Measurements from ENCODE around the gene TBXA2R.
"Not testable (repeated sequence)": the region's sequence is repeated elsewhere in the genome, so short reads cannot be mapped to it uniquely, and the experiment has no call there.

Gene TBXA2R

DNA sequence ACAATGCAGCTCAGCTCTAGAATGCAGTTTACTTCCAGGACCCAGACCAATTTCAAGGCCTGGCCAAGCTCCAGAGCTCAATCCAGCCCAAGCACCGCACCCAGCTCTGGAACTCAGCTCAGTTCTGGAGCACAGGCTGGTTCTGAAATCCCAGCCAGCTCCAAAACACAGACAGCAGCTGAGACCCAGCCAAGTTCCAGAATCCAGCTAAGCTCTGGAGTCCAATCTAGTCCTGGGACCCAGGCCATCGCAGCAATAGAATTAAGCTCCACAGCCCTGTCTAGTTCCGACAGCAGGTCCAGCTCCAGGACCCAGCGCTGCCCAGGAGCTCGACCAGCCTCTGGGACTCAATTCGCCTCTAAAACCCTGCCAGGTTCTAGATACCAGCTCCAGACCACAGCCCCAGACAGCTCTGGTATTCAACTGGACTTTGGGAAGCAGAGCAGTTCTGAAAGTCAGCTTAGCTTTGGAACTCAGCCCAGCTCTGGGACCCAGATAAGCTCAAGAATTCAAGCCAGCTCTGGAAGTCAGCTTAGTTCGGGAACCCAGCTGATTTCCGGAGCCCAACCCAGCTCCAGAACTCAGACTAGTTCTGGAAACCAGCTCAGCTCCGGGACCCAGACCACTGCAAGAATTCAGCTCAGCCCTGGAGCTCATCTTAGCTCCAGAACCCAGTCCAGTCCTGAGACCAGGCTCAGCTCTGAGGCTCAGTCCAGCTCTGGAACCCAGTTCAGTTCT lies 14.6 kb downstream of the TBXA2R start:
- Histone ChIP-seq H3K4me1 (ENCODE audit: control insufficient read depth, low read depth, low read length) (no peaks in the 10 kb centered on the region), H3K27me3 (ENCODE audit: control insufficient read depth, insufficient read depth, low read length) (peaks cover 8% of the 10 kb centered on the region), H3K9ac (ENCODE audit: low read length) (no peak overlapping the region), H3K9me3 (ENCODE audit: control insufficient read depth, low read depth, low read length) (no peaks in the 10 kb centered on the region), H3K4me3 (ENCODE audit: low read length) (no peak overlapping the region), H3K36me3 (ENCODE audit: control insufficient read depth, low read depth, low read length) (no peaks in the 10 kb centered on the region), H3K27ac (ENCODE audit: low read length) (no peak overlapping the region)

GRCh38 chr19:3590991-3591659 lies 15.6 kb downstream of the TBXA2R start:
- Histone ChIP-seq H3K4me3 (ENCODE audit: low read length) (no peak overlapping the region), H3K4me1 (ENCODE audit: control insufficient read depth, low read depth, low read length) (no peaks in the 10 kb centered on the region), H3K9ac (ENCODE audit: low read length) (no peak overlapping the region), H3K9me3 (ENCODE audit: control insufficient read depth, low read depth, low read length) (no peaks in the 10 kb centered on the region), H3K27me3 (ENCODE audit: control insufficient read depth, insufficient read depth, low read length) (peaks cover 17% of the 10 kb centered on the region), H3K36me3 (ENCODE audit: control insufficient read depth, low read depth, low read length) (no peaks in the 10 kb centered on the region), H3K27ac (ENCODE audit: low read length) (no peak overlapping the region)

- H3K27me3 ChIP-seq (ENCODE audit: control insufficient read depth, insufficient read depth, low read length) = peaks cover 28% of the 10 kb centered on the region
- no peaks in the 10 kb centered on the region for H3K4me1 ChIP-seq (ENCODE audit: control insufficient read depth, low read depth, low read length)
- no peaks in the 10 kb centered on the region for H3K36me3 ChIP-seq (ENCODE audit: control insufficient read depth, low read depth, low read length)
- no peak overlapping the region for H3K9ac ChIP-seq (ENCODE audit: low read length)
- H3K27ac ChIP-seq (ENCODE audit: low read length) = no peak overlapping the region
- no peaks in the 10 kb centered on the region for H3K9me3 ChIP-seq (ENCODE audit: control insufficient read depth, low read depth, low read length)
- no peak overlapping the region for H3K4me3 ChIP-seq (ENCODE audit: low read length)
Observed at GRCh38 chr19:3589949-3590348, 16.7 kb downstream of the TBXA2R start.

- H3K36me3 ChIP-seq (ENCODE audit: control insufficient read depth, low read depth, low read length) = no peaks in the 10 kb centered on the region
- H3K4me1 ChIP-seq (ENCODE audit: control insufficient read depth, low read depth, low read length) = no peaks in the 10 kb centered on the region
- H3K9me3 ChIP-seq (ENCODE audit: control insufficient read depth, low read depth, low read length) = no peaks in the 10 kb centered on the region
- H3K9ac ChIP-seq (ENCODE audit: low read length) = no peak overlapping the region
- H3K27ac ChIP-seq (ENCODE audit: low read length) = no peak overlapping the region
- no peak overlapping the region for H3K4me3 ChIP-seq (ENCODE audit: low read length)
- peaks cover 30% of the 10 kb centered on the region for H3K27me3 ChIP-seq (ENCODE audit: control insufficient read depth, insufficient read depth, low read length)
Observed at GRCh38 chr19:3589439-3589838, 17.2 kb downstream of the TBXA2R start.

DNA sequence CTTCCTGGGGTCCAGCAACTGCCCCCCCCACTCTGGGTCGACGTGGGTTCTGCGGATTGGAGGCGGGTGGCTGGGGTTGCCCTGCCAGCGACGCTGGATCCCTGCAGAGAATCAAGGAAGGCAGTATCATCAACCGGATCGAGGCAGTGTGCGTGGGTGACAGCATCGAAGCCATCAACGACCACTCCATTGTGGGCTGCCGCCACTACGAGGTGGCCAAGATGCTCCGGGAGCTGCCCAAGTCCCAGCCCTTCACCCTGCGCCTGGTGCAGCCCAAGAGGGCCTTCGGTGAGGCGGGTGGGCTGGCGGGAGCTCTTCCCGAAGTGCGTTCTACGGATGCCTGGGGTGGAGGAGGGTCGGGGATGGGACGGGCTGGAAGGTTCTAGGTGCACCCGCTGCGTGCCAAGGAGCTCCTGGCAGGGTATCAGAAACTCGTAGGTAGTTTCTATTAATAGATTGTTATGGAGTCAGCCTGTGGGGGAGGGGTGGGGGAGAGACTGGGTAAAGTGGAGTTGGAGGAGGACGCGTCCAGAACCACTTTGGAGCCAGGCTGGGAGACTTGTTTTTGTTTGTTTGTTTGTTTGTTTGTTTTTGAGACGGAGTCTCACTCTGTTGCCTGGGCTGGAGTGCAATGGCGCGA lies 19.8 kb downstream of the TBXA2R start:
- no peak overlapping the region for H3K9ac ChIP-seq (ENCODE audit: low read length)
- peaks cover 30% of the 10 kb centered on the region for H3K27me3 ChIP-seq (ENCODE audit: control insufficient read depth, insufficient read depth, low read length)
- no peak overlapping the region for H3K4me3 ChIP-seq (ENCODE audit: low read length)
- no peaks in the 10 kb centered on the region for H3K4me1 ChIP-seq (ENCODE audit: control insufficient read depth, low read depth, low read length)
- no peaks in the 10 kb centered on the region for H3K36me3 ChIP-seq (ENCODE audit: control insufficient read depth, low read depth, low read length)
- no peak overlapping the region for H3K27ac ChIP-seq (ENCODE audit: low read length)
- H3K9me3 ChIP-seq (ENCODE audit: control insufficient read depth, low read depth, low read length) = no peaks in the 10 kb centered on the region

DNA sequence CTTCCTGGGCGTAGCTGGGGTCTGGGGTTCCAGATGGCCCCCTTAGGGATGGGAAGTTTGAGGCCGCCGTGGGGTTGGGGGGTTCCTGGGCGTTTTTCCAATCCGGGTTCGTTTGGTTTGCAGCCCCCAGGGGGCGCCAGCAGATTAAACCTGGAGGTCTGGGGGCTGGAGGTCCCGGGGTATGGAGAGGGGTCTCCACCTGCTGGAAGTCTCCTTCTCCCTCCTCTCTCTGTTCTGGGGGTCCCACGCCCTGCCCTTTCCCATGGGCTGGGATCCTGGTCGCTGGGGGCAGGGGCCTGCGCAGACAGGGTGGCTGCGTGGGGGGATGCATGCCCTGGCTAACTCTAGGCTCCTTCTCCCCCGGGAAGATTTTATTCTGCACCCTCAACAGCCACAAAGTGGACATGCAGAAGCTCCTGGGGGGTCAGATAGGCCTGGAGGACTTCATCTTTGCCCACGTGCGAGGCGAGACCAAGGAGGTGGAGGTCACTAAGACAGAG lies 20.5 kb downstream of the TBXA2R start:
- Histone ChIP-seq H3K9me3 (ENCODE audit: control insufficient read depth, low read depth, low read length) (no peaks in the 10 kb centered on the region), H3K9ac (ENCODE audit: low read length) (no peak overlapping the region), H3K27ac (ENCODE audit: low read length) (no peak overlapping the region), H3K27me3 (ENCODE audit: control insufficient read depth, insufficient read depth, low read length) (peaks cover 30% of the 10 kb centered on the region), H3K4me3 (ENCODE audit: low read length) (no peak overlapping the region), H3K4me1 (ENCODE audit: control insufficient read depth, low read depth, low read length) (no peaks in the 10 kb centered on the region), H3K36me3 (ENCODE audit: control insufficient read depth, low read depth, low read length) (no peaks in the 10 kb centered on the region)

DNA sequence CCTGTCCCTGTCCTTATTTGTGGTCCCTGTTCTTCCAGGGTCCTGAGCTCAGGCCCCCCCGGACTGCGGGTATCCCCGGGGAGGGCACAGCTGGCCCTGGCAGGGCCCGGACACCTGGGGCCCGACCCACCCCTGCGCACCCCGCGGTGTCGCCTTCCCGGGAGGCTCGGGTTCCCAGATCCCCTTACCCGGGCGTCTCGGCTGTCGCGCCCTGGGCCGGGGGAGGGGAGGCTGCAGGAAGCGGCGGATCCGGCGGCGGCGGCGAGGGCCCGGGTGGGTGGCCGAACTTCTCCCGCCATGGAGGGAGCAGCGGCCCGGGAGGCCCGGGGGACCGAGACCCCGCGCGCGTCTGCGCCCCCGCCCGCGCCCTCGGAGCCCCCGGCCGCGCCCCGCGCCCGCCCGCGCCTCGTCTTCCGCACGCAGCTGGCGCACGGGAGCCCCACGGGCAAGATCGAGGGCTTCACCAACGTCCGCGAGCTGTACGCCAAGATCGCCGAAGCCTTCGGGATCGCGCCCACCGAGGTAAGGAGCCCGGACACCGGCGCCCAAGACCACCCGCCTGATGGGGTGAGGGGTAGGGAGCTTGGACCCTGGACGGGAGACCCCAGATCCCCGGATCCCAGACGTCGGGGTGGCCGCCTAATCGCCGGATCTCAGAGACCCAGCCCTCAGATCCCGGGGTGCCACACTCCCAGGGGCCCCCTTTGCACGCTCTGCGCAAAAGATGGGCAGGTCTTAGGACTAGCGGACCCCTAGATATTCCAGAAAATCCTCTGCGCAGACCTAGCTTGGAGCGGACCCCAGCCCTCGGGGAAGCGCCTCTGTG lies 21.2 kb downstream of the TBXA2R start, which contains the start of gene GIPC3:
Gene GIPC3 (plus strand): TSS at position 178 of the 826 bp plus-strand sequence. CDS start 120 bp downstream, at position 298.
- Histone ChIP-seq H3K9me3 (ENCODE audit: control insufficient read depth, low read depth, low read length) (no peaks in the 10 kb centered on the region), H3K36me3 (ENCODE audit: control insufficient read depth, low read depth, low read length) (no peaks in the 10 kb centered on the region), H3K27me3 (ENCODE audit: control insufficient read depth, insufficient read depth, low read length) (peaks cover 30% of the 10 kb centered on the region), H3K4me3 (ENCODE audit: low read length) (no peak within 1 kb of the TSS), H3K27ac (ENCODE audit: low read length) (no peak within 1 kb of the TSS), H3K4me1 (ENCODE audit: control insufficient read depth, low read depth, low read length) (no peaks in the 10 kb centered on the region), H3K9ac (ENCODE audit: low read length) (no peak within 1 kb of the TSS)

DNA sequence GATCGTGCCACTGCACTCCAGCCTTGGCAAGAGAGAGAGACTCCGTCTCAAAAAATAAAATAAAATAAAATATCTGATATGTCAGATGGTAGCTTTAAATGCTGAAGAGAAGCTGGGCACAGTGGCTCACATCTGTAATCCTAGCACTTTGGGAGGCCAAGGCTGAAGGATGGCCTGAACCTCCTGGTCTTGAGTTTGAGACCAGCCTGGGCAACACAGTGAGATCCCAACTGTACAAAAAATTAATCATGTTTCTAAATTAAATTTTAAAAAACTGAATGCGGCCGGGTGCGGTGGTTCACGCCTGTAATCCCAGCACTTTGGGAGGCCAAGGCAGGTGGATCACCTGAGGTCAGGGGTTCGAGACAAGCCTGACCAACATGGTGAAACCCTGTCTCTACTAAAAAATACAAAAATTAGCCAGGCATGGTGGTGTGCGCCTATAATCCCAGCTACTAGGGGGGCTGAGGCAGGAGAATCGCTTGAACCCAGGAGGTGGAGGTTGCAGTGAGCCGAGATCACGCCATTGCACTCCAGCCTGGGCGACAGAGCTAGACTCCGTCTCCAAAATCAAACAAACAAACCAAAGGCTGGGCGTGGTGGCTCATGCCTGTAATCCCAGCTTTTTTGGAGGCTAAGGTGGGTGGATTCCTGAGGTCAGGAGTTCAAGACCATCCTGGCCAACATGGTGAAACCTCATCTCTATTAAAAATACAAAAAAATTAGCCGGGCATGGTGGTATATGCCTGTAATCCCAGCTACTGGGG lies 22.5 kb downstream of the TBXA2R start:
- H3K36me3 ChIP-seq (ENCODE audit: control insufficient read depth, low read depth, low read length); H3K27ac ChIP-seq (ENCODE audit: low read length); H3K4me3 ChIP-seq (ENCODE audit: low read length); H3K4me1 ChIP-seq (ENCODE audit: control insufficient read depth, low read depth, low read length); H3K9me3 ChIP-seq (ENCODE audit: control insufficient read depth, low read depth, low read length); H3K9ac ChIP-seq (ENCODE audit: low read length): not testable (repeated sequence)
- H3K27me3 ChIP-seq (ENCODE audit: control insufficient read depth, insufficient read depth, low read length) = peaks cover 30% of the 10 kb centered on the region

DNA sequence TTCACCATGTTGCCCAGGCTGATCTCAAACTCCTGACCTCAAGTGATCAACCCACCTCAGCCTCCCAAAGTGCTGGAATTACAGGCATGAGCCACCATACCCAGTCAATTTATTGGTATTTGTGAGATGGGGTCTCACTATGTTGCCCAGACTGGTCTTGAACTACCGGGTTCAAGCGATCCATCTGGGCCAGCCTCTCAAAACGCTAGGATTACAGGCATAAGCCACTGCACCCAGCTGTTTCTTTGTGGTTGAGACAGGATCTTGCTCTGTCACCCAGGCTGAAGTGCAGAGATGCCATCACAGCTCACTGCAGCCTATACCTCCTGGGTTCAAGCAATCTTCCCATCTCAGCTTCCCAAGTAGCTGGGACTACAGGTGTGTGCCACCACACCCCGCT lies 24.9 kb downstream of the TBXA2R start:
- H3K4me1 ChIP-seq (ENCODE audit: control insufficient read depth, low read depth, low read length); H3K36me3 ChIP-seq (ENCODE audit: control insufficient read depth, low read depth, low read length); H3K27ac ChIP-seq (ENCODE audit: low read length); H3K4me3 ChIP-seq (ENCODE audit: low read length); H3K9ac ChIP-seq (ENCODE audit: low read length); H3K9me3 ChIP-seq (ENCODE audit: control insufficient read depth, low read depth, low read length): not testable (repeated sequence)
- H3K27me3 ChIP-seq (ENCODE audit: control insufficient read depth, insufficient read depth, low read length) = peaks cover 20% of the 10 kb centered on the region

DNA sequence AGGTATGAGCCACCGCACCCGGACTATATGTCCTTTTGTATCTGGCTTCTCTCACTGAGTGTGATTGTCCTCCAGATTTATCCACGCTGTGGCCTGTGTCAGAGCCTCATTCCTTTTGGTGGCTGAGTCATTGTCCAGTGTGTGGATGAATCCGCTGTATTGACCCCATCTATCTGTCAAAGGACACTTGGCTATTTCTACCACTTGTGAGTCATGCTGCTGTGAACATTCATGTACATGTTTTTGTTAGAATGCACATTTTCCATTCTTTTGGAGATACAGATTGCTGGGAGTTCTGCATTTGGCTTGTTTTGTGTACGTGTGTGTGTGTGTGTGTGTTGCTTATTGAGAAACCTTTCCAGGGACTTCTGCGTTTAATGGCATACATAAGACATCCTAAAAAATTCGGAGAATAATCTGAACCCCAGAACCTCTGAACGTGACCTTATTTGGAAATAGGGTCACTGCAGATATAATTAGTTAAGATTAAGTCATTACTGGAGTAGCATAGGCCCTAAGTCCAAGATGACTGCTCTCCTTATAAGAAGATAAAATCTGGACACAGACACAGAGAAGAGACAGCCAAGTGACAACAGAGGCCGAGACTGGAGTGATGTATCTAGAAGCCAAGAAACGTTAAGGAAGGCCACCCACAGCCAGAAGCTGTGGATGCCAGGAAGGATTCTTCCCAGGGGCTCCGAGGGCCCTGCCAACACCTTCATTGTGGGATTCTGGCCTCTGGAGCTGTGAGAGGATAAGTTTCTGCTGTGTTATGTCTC lies 26.3 kb downstream of the TBXA2R start:
- peaks cover 6% of the 10 kb centered on the region for H3K27me3 ChIP-seq (ENCODE audit: control insufficient read depth, insufficient read depth, low read length)
- H3K27ac ChIP-seq (ENCODE audit: low read length) = no peak overlapping the region
- peaks cover 6% of the 10 kb centered on the region for H3K4me1 ChIP-seq (ENCODE audit: control insufficient read depth, low read depth, low read length)
- no peak overlapping the region for H3K4me3 ChIP-seq (ENCODE audit: low read length)
- no peaks in the 10 kb centered on the region for H3K36me3 ChIP-seq (ENCODE audit: control insufficient read depth, low read depth, low read length)
- H3K9ac ChIP-seq (ENCODE audit: low read length) = no peak overlapping the region
- H3K9me3 ChIP-seq (ENCODE audit: control insufficient read depth, low read depth, low read length) = no peaks in the 10 kb centered on the region

Measured in iPS-18a (cell line).